HG03460 (cell line): ENCODE data around the gene AATK.
A peak's percentile ranks its signal among the peaks of the same experiment; 100 is the strongest.

ENCODE experiments used
- ATAC-seq: cut with Tn5 transposase; IDR thresholded peaks from one replicate; pipeline ENCODE4 v1.9.1; 2021; ENCODE audit not compliant: unreplicated experiment

Gene AATK

GRCh38 chr17:81115219-81115618 is 50.8 kb downstream of the AATK start:
- no peak for ATAC-seq

DNA sequence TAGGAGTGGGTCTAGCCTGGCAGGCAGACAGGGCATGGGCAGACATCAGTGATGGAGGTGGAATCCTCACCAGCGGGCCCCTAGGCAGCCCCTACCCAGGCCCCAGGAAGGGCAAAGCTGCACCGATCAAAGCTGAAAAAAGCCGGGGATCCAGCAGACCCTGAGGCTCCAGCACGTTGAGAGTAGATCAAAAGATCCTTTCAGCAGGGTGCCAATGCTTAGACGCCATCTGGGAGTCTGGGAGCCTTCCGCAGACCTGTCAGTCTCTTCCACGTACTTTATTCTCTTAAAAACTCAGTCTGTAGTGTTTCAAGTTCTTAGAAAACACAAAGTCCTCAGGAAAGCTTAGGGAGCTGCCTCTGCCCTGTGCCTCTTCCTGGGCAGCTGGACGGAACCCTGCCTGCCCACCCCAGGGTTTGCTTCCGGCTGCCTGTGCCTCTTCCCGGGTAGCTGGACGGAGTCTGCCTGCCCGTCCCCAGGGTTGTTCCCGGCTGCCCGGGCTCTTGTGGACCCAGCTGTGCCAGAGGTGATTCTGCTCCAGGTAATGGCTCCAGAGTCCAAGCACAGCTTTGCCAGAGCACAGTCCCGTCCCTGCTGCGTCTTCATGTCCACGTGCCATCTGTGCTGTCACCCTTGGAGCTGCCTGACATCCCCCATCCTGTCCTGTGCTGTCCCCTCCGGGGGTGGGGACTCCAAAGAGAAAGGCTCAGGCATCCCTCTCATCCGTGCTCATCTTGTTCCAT is 51.5 kb downstream of the AATK start:
- ATAC-seq = no peak

DNA sequence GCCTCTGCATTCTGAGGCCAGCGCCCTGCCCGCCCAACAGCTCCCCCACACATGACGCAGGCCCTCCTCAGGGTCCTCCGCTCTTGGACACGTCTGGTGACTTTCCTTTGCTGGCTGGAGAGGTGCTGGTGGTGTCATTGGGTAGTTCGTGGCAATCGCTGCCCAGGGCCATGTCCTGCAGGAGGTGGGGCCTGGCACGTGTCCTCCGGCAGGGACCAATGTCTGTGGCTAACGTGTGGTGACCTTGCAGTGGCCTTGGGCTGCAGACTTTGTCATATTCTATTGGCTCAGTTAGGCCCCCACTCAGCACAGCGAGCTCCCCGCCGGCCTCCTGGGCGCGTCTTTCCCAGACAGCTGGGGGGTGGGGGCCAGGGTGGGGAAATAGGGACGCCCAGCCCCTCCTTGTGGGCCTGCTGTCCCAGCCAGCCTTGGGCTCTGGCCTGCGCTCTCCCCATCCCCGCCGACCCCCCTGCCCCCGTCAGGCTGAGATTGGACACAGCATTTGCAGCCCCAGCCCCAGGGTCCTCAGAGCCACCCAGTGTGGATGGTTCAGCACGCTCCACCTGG is 52.8 kb downstream of the AATK start:
- ATAC-seq = no peak

GRCh38 chr17:81112450-81112849 is 53.6 kb downstream of the AATK start:
- no peak for ATAC-seq

DNA sequence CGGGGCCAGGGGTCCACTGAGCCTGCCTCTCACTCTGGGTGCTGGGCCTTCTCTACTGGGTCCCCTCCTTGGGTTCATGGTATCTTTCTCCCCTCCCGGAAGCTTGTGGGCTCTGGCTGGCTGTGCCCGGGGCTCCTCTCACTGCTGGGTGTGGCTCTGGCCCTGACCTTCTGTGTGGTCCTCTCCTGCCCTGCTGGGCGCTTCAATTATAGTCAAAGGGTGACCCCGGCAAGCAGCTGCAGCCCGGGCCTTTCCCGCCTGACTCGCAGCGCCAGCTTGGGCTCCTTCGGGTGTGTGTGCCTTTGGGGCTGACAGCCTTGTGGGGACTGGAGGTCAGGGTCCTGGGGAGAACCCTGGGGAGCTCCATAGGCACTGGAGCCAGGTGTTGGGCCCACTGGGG is 55.0 kb downstream of the AATK start:
- ATAC-seq = no peak

DNA sequence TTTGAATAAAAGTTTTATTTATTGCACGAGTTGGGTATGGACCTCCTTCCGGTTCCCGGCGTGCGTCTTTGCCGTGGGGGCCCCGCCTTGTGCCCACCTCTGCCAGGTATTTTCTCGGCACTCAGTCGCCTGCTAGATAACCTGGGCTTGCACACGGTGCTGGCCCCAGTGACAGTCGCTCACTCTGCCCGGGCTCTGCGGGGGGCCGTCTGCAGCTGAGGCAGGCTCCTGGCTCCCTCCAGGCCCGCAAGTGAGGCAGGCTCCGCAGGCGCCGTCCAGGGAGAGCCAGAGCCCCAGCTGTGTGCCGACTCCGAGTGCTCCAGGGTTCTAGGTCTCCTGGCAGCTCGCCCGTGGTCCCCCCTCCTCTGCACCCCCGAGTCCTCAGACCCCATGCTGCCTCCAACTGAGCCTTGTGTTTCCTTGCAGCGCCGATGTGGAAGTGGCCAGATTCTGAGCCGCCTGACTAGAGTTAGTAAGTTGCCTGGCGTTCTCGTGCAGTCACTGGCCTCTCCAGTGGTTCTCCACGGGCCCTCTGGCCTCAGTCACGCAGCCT is 55.5 kb downstream of the AATK start:
- ATAC-seq = no peak

- no peak for ATAC-seq
These were observed 56.1 kb downstream of the AATK start for GRCh38 chr17:81109957-81110356.

- no peak for ATAC-seq
These were observed 57.8 kb downstream of the AATK start for GRCh38 chr17:81108220-81108619.

GRCh38 chr17:81106716-81107115 is 59.3 kb downstream of the AATK start:
- no peak for ATAC-seq

- no peak for ATAC-seq
These were observed 62.6 kb downstream of the AATK start for GRCh38 chr17:81103379-81103778.

DNA sequence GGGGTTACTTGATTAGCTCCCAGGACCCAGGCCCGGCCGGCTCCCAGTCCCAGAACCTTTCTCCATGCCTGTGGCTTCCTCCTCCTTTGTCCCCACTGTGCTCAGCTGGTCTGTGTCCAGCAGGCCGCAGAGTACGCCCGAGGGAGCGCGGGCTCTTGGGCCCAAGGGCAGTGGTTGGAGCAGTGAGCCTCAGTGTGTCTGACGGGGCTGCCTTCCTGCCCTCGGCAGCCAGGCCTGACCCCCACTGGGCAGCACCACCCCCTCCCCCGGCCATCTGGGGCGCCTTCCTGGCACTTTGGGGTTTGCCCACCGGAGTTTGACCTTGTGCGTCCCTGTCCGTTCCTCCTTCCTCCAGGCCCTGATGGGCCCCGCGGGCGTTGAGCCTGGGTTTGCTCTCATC is 63.2 kb downstream of the AATK start:
- no peak for ATAC-seq

- ATAC-seq = no peak
These were observed 63.7 kb downstream of the AATK start for GRCh38 chr17:81102352-81102751.

GRCh38 chr17:81101614-81102306 is 64.3 kb downstream of the AATK start:
- ATAC-seq = peak; percentile 79

DNA sequence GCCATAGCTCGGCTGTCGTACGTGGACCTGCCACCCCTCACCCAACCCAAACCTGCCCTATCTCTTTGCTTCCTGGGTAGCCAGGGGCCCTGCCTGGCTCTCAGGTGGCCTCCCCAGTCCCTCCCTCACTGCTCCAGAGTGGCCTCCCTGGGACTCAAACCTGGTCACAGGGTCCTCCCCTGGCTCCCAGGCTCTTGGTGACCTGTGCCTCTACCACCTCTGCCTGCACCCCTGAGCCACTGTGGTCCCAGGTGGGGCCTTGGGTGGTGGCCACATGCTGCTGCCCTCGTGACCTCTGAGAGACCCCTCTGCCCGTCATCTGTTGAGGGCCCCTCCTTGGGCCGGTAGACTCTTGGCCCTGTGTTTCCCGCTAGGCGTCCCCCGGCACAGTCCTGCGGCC is 65.4 kb downstream of the AATK start:
- no peak for ATAC-seq

DNA sequence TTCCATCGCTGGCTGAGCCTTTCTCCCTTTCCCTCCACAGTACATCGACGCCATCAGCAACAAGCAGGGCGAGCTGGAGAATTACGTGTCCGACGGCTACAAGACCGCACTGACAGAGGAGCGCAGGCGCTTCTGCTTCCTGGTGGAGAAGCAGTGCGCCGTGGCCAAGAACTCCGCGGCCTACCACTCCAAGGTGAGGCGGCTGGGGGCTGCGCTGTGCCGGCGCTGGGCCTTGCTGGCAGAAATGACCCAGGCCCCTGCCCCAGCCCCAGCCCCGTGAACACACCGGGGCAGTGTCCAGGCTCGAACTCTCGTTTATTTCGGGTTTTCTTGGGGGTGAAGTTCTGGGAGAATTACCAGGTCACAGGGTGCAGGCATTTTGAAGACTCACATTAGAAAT is 66.1 kb downstream of the AATK start:
- ATAC-seq = no peak

- no peak for ATAC-seq
These were observed 68.1 kb downstream of the AATK start for GRCh38 chr17:81097943-81098308.

GRCh38 chr17:81097134-81097942 is 68.7 kb downstream of the AATK start:
- no peak for ATAC-seq

DNA sequence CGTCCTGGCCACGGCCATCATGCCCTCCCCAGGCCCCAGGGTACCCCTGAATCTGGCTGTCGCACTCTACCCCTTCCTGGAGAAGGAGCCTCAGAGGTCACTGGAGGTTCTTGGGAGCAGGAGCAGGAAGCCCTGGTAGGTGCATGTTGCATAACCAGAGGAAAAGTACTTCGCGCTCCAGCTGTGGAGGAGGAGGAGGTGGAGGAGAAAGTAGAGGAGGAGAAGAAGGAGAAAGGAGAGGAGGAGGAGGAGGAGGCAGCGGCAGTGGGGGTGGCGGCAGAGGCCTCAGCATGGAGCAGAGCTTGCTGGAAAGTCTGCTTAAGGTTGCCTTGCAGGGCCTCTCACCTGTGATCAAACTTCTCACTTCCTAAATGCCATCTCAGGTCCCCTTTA is 69.3 kb downstream of the AATK start:
- no peak for ATAC-seq

GRCh38 chr17:81095383-81095762 is 70.6 kb downstream of the AATK start:
- no peak for ATAC-seq

- peak; percentile 46 for ATAC-seq
These were observed 71.3 kb downstream of the AATK start for GRCh38 chr17:81094509-81095382.
